Hepatocyte (in vitro differentiated cells): ENCODE measurements around the gene EPN1.

Experiments
- EZH2 ChIP-seq: fragments of 200-600 bp; sonication (generic); IDR thresholded peaks from 2 replicates; pipeline ENCODE4 v1.6.1; 2016; ENCODE audit warnings: antibody characterized with exemption, mild to moderate bottlenecking, borderline replicate concordance
- EZH2phosphoT487 ChIP-seq: fragments of 200-600 bp; sonication (generic); IDR thresholded peaks from one replicate; pipeline ENCODE4 v1.6.1; 2018; ENCODE audit warnings: antibody characterized with exemption, mild to moderate bottlenecking, low read depth, moderate library complexity; ENCODE audit not compliant: unreplicated experiment, severe bottlenecking
- TF ChIP-seq, protein P1 (sequence below): fragments of 200-600 bp; sonication (generic); IDR thresholded peaks from 2 replicates; pipeline ENCODE4 v1.5.1; 2016; ENCODE audit warnings: antibody characterized with exemption, mild to moderate bottlenecking; ENCODE audit not compliant: poor library complexity

DNA sequence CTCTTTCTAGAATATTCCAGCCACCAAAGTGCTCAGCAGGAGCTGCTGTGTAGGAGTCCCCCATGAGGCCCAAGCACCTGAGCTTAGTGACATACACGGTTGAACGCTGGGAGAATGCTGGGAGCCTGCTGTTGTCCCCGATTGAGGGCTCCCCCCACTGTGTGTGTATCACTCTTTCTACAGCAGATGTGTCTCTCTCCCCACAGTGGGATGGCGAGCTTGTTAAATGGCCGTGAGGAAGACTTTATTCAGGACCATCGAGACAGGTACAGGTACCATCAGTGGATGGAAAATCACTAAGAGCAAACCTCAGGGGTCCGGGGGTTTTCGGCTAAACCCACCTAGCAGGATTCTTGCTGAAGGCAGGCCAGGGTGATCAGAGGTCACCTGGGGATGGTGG, 22.7 kb downstream of the EPN1 start:
- TF ChIP-seq, protein P1, sequence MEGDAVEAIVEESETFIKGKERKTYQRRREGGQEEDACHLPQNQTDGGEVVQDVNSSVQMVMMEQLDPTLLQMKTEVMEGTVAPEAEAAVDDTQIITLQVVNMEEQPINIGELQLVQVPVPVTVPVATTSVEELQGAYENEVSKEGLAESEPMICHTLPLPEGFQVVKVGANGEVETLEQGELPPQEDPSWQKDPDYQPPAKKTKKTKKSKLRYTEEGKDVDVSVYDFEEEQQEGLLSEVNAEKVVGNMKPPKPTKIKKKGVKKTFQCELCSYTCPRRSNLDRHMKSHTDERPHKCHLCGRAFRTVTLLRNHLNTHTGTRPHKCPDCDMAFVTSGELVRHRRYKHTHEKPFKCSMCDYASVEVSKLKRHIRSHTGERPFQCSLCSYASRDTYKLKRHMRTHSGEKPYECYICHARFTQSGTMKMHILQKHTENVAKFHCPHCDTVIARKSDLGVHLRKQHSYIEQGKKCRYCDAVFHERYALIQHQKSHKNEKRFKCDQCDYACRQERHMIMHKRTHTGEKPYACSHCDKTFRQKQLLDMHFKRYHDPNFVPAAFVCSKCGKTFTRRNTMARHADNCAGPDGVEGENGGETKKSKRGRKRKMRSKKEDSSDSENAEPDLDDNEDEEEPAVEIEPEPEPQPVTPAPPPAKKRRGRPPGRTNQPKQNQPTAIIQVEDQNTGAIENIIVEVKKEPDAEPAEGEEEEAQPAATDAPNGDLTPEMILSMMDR = no peak
- TF ChIP-seq EZH2 (no peak), EZH2phosphoT487 (no peak)
